ENCODE results near the gene ABCA12. TPM values are rescaled to one million over a fixed set of nuclear protein-coding genes. Genes with fewer than 3 reads are reported as not detected.

ABCA12 gene
- 1.3 TPM for total RNA-seq (2021; ENCODE audit: unreplicated experiment)
- 0.56 and 0.61 TPM in 2 replicates for polyA plus RNA-seq (2012)
- Bru-seq, nascent RNA: percentile 34 among the genes with signal in this experiment
- BruChase-seq, experiment 1, labeled RNA remaining after a 6-hour chase: percentile 40 among the genes with signal in this experiment
- BruChase-seq, experiment 2, labeled RNA remaining after a 2-hour chase: percentile 25 among the genes with signal in this experiment
- long read RNA-seq: 0 reads

DNA sequence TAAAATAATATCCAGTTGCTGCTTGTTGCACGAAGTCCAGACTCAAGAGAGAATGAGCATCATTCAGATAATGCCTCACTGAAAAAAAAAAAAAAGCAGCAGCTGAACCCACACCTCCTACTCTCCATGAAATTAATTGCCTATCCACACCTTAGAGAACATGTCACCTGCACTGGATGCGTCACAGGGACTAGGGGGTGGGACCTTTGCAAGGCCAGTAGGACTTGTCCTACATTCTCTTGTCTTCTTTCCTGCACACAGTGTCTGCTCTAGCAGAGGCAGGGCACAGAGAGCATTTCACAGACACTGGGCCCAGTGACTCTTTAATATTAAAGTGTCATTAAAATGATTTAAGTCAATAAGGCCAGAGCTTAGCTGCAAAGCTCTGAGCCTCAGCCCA is at the start of gene ABCA12:
TSS of gene ABCA12 (minus strand) at position 148 of the 400 bp plus-strand sequence. CDS start 418 bp downstream, outside the sequence.
- ChIA-PET POLR2A (no interaction called here), RAD21 (ENCODE audit: low non-redundant PET in 1 of 2, low total read pairs in 2 of 2, uncharacterized antibody in 2 of 2, unreplicated experiment in 2 of 2) (no interaction called here), CTCF (no interaction called here)
- H3K4me3 ChIP-seq (replicated peaks in 1 of 2; ENCODE audit: low read depth in 1 of 2, low read length in 2 of 2): peak within 1 kb of the TSS in 1 of 2 experiments; percentile 17; a peak in 2 of 4 replicates
- ATAC-seq (peak; percentile 59; the same call in 1 of the 2 replicates), DNase-seq (ENCODE audit: low read depth, low spot score) (peak; percentile 4)
- H4K20me1 ChIP-seq (ENCODE audit: insufficient read depth): no peaks in the 10 kb centered on the region
- no peaks in the 10 kb centered on the region for H3K27me3 ChIP-seq (ENCODE audit: insufficient read depth, low read length)
- H3K9me3 ChIP-seq (ENCODE audit: control insufficient read depth in 1 of 2, insufficient read depth in 1 of 2, low read depth in 1 of 2, low read length in 2 of 2): no peaks in the 10 kb centered on the region
- H3K9me2 ChIP-seq (ENCODE audit: insufficient read depth): no peaks in the 10 kb centered on the region
- H3K79me2 ChIP-seq (ENCODE audit: insufficient read depth, low read length): no peaks in the 10 kb centered on the region
- peak within 1 kb of the TSS; percentile 10; the same call in 1 of the 2 replicates for H3K9ac ChIP-seq (ENCODE audit: low read length)
- no peaks in the 10 kb centered on the region for H3K36me3 ChIP-seq (ENCODE audit: control insufficient read depth in 1 of 2, insufficient read depth in 2 of 2, low read length in 2 of 2)
- peak within 1 kb of the TSS; percentile 44 for H3K27ac ChIP-seq (ENCODE audit: low read depth, low read length)
- H3K4me1 ChIP-seq (ENCODE audit: control insufficient read depth in 1 of 2, insufficient read depth in 2 of 2, low read length in 2 of 2): peaks cover 23 to 29% of the 10 kb centered on the region in 2 experiments
- BruUV-seq (replicated peaks): no TSS peak
- intact Hi-C loops (cut with micrococcal nuclease): no loop called here
- H2AFZ ChIP-seq (ENCODE audit: low read depth, low read length, poor library complexity, severe bottlenecking): peak within 1 kb of the TSS; percentile 87
- H3K4me2 ChIP-seq (ENCODE audit: low read length): peak within 1 kb of the TSS; percentile 58
- TF ChIP-seq ATF3 (IDR thresholded peaks at IDR 0.05) (no peak), SP1 (IDR thresholded peaks at IDR 0.05; ENCODE audit: low read depth) (no peak), ZNF274 (IDR thresholded peaks at IDR 0.05; ENCODE audit: low read depth, low read length) (no peak), JUND (IDR thresholded peaks at IDR 0.05) (no peak), EZH2phosphoT487 (IDR thresholded peaks at IDR 0.05; ENCODE audit: borderline replicate concordance) (no peak), FOSL1 (IDR thresholded peaks at IDR 0.05; ENCODE audit: low read depth) (no peak), YY1 (IDR thresholded peaks at IDR 0.05; ENCODE audit: extremely low read depth, insufficient replicate concordance, low read depth, low read length) (no peak), REST (IDR thresholded peaks at IDR 0.05; ENCODE audit: low read depth) (no peak), SRF (IDR thresholded peaks at IDR 0.05; ENCODE audit: low read depth) (no peak; the same call in 1 of the 2 replicates), CBX3 (IDR thresholded peaks at IDR 0.05; ENCODE audit: low read depth) (no peak), POLR2A (IDR thresholded peaks at IDR 0.05; ENCODE audit: borderline replicate concordance, extremely low read depth, insufficient read depth, insufficient read length) (no peak), RAD21 (IDR thresholded peaks at IDR 0.05; ENCODE audit: low read depth) (no peak), ELF1 (IDR thresholded peaks at IDR 0.05; ENCODE audit: borderline replicate concordance, low read depth) (no peak), SIN3A (IDR thresholded peaks at IDR 0.05; ENCODE audit: low read depth) (no peak), TCF7L2 (IDR thresholded peaks at IDR 0.05; ENCODE audit: borderline replicate concordance, extremely low read depth, insufficient read depth, insufficient read length) (no peak), POLR2AphosphoS5 (IDR thresholded peaks at IDR 0.05; ENCODE audit: low read depth, low read length) (no peak)
- TF ChIP-seq, protein P1, sequence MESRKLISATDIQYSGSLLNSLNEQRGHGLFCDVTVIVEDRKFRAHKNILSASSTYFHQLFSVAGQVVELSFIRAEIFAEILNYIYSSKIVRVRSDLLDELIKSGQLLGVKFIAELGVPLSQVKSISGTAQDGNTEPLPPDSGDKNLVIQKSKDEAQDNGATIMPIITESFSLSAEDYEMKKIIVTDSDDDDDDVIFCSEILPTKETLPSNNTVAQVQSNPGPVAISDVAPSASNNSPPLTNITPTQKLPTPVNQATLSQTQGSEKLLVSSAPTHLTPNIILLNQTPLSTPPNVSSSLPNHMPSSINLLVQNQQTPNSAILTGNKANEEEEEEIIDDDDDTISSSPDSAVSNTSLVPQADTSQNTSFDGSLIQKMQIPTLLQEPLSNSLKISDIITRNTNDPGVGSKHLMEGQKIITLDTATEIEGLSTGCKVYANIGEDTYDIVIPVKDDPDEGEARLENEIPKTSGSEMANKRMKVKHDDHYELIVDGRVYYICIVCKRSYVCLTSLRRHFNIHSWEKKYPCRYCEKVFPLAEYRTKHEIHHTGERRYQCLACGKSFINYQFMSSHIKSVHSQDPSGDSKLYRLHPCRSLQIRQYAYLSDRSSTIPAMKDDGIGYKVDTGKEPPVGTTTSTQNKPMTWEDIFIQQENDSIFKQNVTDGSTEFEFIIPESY (IDR thresholded peaks at IDR 0.05; ENCODE audit: extremely low read depth, insufficient replicate concordance, low read length): no peak

All from HCT116 (cell line).